Head of caudate nucleus (tissue), 42 donors: Measurements from ENCODE around the gene GALNT9.
A peak's percentile ranks its signal among the peaks of the same experiment; 100 is the strongest.

Experiments
- DNase-seq, 42 donors: peaks; one replicate each; pipeline versions ENCODE4 v3.0.0 to v3.0.0-alpha.2; 2020 to 2021; ENCODE audit warnings: mixed read lengths in 7 of 42
- intact Hi-C: fragments of 100-400 bp; cut with DNase I; formaldehyde crosslinking; loops from one replicate; pipeline ENCODE4 v1.15.0; 2022

The GALNT9 gene

GRCh38 chr12:132175496-132176384 lies 153.6 kb downstream of the GALNT9 start:
- DNase-seq = no peak
- intact Hi-C loops = no loop called here

DNA sequence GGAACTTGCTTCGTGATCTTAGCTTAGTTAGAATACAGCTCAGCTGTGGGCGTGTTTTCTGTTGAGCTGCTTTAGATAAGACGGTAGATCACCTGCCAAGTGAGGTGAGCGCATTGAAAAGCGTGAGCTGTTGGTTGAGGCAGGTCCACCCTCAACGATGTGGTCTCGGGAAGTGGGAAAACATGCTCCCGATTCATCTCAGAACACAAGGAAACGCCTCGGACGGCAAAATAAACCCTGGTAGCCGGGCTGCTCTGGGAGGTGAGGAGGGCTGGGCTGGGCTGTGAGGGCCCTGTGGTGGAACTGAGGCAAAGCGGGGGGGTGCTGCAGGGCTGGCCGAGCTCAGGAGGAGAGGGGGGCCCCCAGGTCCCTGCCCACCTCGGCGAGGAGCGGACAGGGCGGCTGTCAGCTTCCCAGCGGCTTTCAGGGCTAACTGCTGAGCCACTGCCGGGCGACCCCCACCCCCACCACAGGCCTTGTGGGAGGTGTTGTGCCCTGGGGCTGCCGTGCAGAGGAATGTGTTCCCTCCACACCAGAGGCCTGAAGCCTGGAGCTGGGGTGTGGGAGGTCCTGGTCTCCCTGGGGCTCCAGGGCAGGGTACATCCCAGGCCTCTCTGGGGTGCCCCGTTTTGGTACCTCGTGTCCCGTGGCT lies 154.4 kb downstream of the GALNT9 start:
- peak in 5 of 42 donors; percentile 4 to 65 (median 34) for DNase-seq
- intact Hi-C loops = no loop called here

DNA sequence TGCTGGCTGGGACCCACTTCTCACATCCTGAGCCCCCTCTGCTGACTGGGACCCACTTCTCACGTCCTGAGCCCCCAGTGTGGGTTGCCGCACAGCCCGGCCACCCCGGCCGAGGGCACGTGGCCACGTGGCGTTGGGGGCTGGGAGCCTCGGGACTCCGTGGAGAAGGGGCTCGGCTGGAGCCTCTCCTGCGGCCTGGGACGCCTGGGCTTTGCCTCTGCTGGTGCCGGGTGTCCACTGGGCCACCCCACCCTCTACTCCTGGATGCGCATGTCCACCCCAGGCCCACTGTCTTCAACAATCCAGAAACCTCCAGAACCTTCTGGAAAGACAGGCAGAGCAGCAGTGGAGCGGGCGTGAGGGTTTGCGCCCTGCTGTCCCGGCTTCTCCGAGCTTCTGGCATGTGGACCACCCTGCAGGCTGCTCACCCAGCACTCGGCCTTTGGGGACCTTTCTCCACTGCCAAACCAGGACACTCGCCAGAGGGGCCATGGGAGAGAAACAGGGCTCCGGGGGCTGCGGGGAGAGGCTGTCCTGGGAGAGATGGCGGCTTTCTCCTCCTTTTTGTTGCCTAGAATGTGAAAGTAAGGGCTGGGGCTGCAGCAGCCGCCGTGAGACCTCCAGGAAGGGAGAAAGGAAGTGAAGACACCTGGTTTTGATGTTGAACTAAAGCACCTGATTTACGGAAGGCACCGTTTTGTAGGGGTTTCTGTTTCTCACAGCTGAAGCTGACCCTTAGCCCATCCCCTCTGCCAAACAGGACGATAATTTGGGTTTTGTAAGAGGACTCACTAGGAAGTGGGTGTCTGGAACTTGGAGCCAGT lies 155.2 kb downstream of the GALNT9 start:
- peak in 2 of 42 donors; percentile 1 to 2 for DNase-seq
- intact Hi-C loops = no loop called here

- peak in 3 of 42 donors; percentile 1 to 2 (median 2) for DNase-seq
- intact Hi-C loops = no loop called here
These were observed 156.0 kb downstream of the GALNT9 start for GRCh38 chr12:132173135-132174014.

GRCh38 chr12:132172619-132173018 lies 156.8 kb downstream of the GALNT9 start:
- intact Hi-C loops = no loop called here
- DNase-seq = peak in 1 of 42 donors; percentile 5

DNA sequence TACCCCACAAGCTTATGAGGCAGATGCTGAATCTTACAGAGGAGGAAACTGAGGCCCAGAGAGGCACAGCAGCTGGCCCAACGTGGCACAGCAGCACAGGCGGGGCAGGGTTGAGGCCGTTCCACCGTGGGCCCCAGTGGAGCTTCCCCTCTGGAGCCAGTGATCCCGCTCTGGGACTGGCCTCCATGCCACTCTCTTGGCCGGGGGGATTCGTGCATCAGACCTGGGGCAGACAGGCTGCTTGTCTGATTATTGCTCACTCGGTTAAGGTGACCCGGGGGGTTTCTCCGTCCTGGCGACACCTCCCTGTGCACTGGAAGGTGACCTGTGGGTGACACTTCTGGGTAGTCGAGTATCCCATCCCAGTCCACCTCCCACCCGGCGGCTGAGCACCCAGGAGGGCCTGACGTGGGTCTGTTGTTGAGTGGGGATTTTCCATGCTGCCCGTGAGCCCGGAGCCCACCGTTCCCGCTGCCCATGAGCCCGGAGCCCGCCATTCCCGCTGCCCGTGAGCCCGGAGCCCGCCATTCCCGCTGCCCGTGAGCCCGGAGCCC lies 157.3 kb downstream of the GALNT9 start:
- intact Hi-C loops = no loop called here
- peak in 3 of 42 donors; percentile 1 to 2 (median 2) for DNase-seq

DNA sequence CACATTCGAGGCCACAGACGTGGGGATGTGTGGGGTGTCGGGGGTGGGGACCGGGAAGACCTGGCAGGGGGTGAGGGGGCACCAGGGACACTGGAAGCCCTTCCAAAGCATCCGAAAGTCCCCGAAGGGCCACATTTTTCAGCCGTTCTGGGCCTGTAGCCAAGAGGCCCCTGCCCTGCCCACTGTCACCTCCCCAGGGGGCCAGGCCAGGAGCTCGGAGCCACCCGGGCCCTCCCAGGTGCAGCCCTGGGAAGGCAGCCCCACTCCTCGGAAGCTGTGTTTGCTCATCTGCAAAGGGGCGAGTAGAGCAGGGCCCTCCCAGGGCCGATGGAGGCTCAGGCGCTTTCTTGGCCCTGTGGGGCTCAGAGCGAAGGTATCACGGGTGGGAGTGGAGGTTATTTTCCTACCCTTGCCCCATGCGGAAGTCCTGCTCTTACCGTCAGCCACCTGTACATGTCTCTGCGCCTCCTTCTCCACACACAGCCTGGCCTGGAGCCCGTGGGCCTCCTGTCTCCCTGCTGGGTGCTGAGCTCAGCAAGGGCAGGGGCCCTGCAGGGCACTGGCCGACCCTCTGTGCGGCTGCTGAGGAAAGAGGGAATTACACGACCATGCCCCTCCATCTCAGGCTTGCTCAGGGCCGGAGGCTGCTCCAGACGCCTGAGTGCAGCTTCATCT lies 158.0 kb downstream of the GALNT9 start:
- intact Hi-C loops = no loop called here
- peak in 2 of 42 donors; percentile 1 to 3 for DNase-seq

GRCh38 chr12:132170637-132171292 lies 158.6 kb downstream of the GALNT9 start:
- peak in 4 of 42 donors; percentile 1 to 3 (median 2) for DNase-seq
- intact Hi-C loops = no loop called here

- peak in 2 of 42 donors; percentile 1 to 3 for DNase-seq
- intact Hi-C loops = no loop called here
These were observed 159.2 kb downstream of the GALNT9 start for GRCh38 chr12:132170094-132170636.

DNA sequence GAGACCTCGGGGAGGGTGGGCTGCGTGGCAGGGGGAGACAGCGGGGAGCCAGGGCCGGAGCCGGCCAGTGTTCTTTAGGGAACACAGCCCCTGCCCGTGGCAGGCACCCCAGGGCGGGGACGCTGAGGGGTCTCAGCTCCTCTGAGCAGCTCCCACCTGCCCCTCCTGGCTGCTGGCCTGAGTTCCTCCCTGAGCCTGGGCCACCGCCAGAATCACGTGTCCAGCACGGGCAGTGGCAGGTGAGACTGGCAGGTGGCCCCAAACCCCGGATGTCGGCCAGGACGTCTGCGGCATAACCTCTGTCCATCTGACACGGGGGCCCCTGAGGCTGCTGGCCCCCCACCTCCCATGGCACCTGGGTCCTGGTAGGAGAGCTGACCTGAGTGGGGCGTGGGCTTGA lies 160.0 kb downstream of the GALNT9 start:
- intact Hi-C loops = no loop called here
- DNase-seq = peak in 3 of 42 donors; percentile 1 to 6 (median 2)

- peak in 2 of 42 donors; percentile 2 to 5 for DNase-seq
- intact Hi-C loops = no loop called here
These were observed 160.9 kb downstream of the GALNT9 start for GRCh38 chr12:132168311-132169031.

- DNase-seq = peak in 5 of 42 donors; percentile 1 to 4 (median 1)
- intact Hi-C loops = no loop called here
These were observed 161.6 kb downstream of the GALNT9 start for GRCh38 chr12:132167611-132168310.

- DNase-seq = peak in 3 of 42 donors; percentile 0 to 1 (median 0)
- intact Hi-C loops = no loop called here
These were observed 162.4 kb downstream of the GALNT9 start for GRCh38 chr12:132166801-132167591.

DNA sequence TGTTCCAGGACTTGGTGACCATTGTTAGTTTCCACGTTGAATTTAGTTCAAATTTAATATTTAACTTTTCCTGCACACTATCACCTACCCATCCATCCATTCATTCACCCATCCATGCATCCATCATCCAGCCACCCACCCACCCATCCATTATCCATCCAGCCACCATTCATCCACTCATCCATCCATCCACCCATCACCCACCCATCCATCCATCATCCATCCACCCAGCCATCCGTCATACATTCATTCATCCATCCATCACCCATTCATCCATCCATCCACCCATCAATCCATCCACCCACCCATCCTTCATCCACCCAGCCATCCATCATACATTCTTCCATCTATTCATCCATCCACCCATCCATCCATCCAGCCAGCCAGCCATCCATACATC lies 163.3 kb downstream of the GALNT9 start:
- intact Hi-C loops = no loop called here

DNA sequence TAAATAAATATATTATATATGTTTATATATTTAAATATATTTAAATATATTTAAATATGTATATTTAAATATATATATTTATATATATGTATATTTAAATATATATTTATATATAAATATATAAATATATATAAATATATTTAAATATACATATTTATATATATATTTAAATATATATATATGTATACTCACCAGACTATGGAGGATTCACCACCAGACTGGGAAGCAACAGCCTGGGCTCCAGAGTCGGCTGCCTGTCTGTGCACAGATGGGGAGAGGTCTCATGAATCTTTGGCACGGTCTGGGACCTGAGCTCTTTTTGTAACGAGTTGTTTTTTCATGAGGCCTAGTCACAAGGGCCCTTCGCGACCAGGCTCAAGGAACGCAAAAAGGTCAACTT lies 163.8 kb downstream of the GALNT9 start:
- peak in 1 of 42 donors; percentile 1 for DNase-seq
- intact Hi-C loops = no loop called here

More for the DNA sequence above, 163.3 kb downstream of the GALNT9 start:
- peak in 1 of 42 donors; percentile 0 for DNase-seq
